Coronary artery (tissue), 2 donors: ENCODE results near the gene SEMA6B.

Source experiments
- DNase-seq: peaks from one replicate; pipeline ENCODE4 v3.0.0-alpha.2; 2017; ENCODE audit warnings: low spot score
- H3K27ac ChIP-seq, 2 donors: fragments of 200-600 bp; sonication (generic); one replicate each; pipeline ENCODE4 v1.5.1; 2016 to 2019
- H3K4me3 ChIP-seq: fragments of 200-600 bp; sonication (generic); 2 replicates; pipeline ENCODE4 v1.5.1; 2016; ENCODE audit warnings: mild to moderate bottlenecking, moderate library complexity
- TF ChIP-seq, protein P1 (sequence below): fragments of 200-600 bp; sonication (generic); IDR thresholded peaks from one replicate; pipeline ENCODE4 v1.5.1; 2019; ENCODE audit warnings: antibody characterized with exemption

Gene SEMA6B

DNA sequence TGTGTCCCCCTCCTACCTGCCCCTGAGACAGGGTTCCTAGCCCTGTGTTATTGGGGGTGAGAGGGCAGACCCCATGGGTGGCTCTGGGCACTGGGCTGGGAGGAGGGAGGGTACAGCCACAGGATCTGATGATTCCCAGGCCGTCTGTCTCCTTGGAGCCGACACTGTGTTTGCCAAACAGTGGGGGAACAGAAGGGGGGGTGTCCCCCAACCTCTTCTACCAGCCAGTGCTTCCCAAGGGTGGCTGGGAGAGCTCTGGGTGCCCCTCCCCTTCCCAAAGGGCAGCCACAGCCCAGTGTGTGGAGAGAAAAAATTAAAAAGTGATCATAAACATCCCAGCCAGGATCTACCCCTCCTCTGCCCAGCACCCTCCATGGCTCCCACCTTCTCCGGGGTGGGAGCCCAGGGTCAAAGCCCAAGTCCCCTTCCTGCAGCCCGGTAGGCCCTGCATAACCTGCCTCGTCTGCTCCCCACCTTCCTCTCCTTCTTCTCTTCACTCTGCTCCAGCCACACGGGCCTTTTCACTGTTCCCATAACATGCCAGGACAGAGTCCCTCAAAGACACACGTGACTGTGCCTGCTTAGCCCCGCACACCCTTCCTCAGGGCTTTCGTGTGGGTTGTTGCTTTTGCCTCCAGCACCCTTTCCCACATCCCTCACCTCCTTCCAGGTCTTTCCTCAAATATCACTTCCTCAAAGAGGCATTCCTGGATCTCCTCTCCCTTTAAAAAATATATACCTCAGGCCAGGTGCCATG is 39.8 kb downstream of the SEMA6B start:
- Histone ChIP-seq H3K4me3 (no peak overlapping the region), H3K27ac (no peak overlapping the region)
- DNase-seq = no peak
- TF ChIP-seq, protein P1, sequence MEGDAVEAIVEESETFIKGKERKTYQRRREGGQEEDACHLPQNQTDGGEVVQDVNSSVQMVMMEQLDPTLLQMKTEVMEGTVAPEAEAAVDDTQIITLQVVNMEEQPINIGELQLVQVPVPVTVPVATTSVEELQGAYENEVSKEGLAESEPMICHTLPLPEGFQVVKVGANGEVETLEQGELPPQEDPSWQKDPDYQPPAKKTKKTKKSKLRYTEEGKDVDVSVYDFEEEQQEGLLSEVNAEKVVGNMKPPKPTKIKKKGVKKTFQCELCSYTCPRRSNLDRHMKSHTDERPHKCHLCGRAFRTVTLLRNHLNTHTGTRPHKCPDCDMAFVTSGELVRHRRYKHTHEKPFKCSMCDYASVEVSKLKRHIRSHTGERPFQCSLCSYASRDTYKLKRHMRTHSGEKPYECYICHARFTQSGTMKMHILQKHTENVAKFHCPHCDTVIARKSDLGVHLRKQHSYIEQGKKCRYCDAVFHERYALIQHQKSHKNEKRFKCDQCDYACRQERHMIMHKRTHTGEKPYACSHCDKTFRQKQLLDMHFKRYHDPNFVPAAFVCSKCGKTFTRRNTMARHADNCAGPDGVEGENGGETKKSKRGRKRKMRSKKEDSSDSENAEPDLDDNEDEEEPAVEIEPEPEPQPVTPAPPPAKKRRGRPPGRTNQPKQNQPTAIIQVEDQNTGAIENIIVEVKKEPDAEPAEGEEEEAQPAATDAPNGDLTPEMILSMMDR = no peak

DNA sequence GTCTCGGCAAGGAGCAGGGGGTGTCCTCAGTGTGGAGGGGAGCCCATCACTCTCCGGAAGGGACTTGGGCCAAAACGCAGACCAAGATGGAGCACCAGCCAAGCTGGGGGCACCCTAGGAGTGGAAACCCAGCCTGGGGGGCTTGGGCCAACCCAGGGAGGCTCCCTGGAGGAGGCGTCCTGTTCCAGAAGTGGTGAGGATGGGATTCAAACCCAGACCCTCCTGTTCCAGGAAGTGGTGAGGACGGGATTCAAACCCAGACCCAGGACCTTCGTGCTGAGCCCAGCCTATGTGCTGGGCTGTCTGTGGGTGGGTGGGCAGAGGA is 40.4 kb downstream of the SEMA6B start:
- H3K27ac ChIP-seq = peak overlapping the region in 1 of 2 donors; percentile 11
- TF ChIP-seq, protein P1 = no peak

DNA sequence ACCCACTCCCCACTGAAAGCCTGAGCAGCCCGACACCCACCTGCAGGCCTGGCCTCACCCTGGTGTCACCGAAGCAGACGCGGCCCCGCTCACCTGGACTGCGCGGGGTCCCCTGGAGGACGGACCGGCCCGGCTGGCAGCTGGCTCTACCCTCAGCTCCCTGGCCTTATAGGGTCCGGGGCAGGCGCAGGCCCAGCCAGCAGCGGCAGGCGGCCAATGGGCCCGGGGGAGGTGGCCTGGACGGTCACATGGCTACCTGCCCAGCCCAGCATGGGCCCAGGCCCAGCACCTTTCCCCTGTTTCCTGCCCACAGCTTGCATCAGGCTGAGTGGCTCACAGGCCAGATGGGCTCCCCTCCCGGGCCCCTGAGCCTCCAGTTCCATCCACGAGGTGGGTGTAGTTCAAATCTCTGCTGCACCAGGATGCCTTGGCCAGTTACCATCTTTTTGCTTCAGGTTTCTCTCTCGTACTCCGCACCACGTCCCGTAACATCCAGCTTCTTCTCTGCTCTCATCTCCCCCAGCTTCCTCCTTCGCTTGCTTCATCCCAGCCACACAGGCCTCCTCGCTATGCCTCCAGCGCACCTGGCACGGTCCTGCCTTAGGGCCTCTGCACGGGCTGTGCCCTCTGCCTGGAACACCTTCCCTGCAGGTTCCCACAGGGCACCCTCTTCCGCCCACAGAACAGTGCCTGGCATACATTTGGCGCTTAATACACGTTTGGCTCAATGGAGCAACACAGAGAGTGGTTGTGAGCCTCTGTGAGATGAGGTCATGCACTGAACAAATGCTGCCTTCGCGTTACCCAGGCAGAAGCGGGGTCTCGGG is 40.9 kb downstream of the SEMA6B start, which contains the start of gene PLIN4:
Gene PLIN4 (minus strand): TSS at position 142 of the 827 bp plus-strand sequence. CDS start 214 bp downstream, outside the sequence.
- TF ChIP-seq, protein P1 = no peak
- H3K4me3 ChIP-seq = peak within 1 kb of the TSS; percentile 25
- no peak for DNase-seq
- peak within 1 kb of the TSS in 1 of 2 donors; percentile 11 for H3K27ac ChIP-seq

More for the DNA sequence above, 40.4 kb downstream of the SEMA6B start:
- DNase-seq = no peak
- H3K4me3 ChIP-seq = no peak overlapping the region

DNA sequence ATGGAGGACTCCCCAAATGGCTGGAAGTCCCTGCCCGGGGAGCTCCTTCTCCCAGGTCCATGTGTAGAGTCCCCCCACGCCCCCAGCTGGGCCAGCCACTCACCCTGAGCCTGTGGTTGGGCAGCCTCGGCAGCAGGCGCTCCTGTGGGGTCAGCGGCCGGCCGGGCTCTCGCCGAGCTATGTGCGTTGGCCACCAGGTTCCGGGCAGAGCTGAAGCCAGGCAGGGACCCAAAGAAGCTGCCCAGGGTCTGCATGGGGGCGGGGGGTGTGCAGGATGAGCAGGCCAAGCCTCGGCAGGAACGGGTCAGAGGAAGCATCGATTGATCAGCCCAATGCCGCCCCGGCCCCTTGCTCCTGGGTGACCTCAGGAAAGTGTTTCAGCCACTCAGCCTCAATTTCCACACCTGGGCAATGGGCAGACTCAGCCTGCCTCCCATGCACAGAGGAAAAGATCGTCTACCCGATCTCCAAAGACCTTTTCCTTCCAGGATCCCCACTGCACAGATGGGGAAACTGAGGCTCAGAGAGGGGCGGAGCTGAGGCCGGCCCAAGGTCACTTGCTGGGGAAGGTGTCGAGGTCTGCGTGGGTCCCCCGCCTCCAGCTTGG is 41.9 kb downstream of the SEMA6B start:
- peak overlapping the region; percentile 25 for H3K4me3 ChIP-seq
- TF ChIP-seq, protein P1 = no peak
- DNase-seq = no peak
- no peak overlapping the region for H3K27ac ChIP-seq

DNA sequence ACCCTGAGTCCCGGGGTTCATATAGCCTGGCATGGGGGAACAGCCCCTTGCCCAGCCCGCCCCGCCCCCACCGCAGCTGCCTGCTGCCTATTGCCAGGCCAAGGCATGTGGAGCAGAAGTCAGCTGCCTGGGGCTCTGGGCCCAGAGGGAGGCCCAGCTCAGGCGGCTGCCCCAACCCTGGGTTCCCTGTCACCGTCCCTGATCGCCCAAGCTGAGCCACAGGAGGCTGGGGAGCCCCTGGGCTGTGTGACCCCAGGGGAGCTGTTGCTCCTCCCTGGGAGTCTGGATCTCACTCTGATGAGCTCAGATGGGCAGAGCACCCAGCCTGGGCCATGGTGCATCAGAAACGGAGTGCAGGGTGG is 42.6 kb downstream of the SEMA6B start:
- no peak overlapping the region for H3K4me3 ChIP-seq
- no peak for DNase-seq

DNA sequence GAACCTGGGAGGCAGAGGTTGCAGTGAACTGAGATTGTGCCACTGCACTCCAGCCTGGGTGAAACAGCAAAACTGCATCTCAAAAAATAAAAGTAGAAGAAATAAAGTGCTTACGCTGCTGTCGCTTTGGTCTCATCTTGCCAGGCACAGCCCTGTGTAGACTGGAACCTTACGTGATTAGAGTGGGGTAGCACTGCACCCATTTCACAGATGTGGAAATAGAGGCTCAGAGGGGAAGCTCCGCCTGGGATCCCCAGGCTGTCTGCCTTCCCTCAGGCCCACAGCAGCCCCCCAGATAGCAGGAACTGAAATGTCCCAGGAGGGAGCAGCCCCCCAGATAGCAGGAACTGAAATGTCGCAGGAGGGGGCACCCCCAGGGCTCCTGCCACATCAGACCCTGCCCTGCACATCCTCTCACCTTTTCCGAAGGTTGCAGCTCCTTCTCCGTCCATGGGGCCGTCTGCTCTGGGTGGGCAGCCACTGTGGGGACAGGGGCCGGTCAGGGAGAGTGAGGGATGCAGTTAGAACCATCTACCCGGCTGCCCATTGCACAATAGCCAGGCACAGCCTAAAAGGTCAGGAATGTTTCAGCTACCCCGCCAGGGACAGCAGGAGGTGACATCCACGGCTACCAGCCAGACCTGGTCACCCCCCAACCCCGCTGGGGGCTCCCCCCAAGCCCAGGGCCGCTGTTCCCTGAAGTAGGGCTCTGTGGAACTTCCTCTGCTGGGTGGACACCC is 43.1 kb downstream of the SEMA6B start:
- no peak overlapping the region for H3K27ac ChIP-seq
- no peak overlapping the region for H3K4me3 ChIP-seq

More for the DNA sequence above, 42.6 kb downstream of the SEMA6B start:
- H3K27ac ChIP-seq = no peak overlapping the region
- TF ChIP-seq, protein P1 = no peak

More for the DNA sequence above, 43.1 kb downstream of the SEMA6B start:
- TF ChIP-seq, protein P1 = no peak
- no peak for DNase-seq
